Tongue (tissue), 2 donors: ENCODE measurements around the gene BEGAIN. TPM values are rescaled to one million over a fixed set of nuclear protein-coding genes. Genes with fewer than 3 reads are reported as not detected.

Experiments used
- DNase-seq: peaks from one replicate; pipeline ENCODE4 v3.0.0-alpha.2; 2015
- total RNA-seq: library from RNA; depleted of rRNA; stranded (reverse); fragments of >200 nt; gene quantifications from one replicate; pipeline ENCODE4 v1.2.3, GENCODE V29; 2014

The BEGAIN gene
- total RNA-seq, 1 donor from 2014 or later: 3.3 TPM

GRCh38 chr14:100581228-100582145, 5.7 kb downstream of the BEGAIN start:
- no peak for DNase-seq

GRCh38 chr14:100580316-100581227, 6.6 kb downstream of the BEGAIN start:
- DNase-seq: no peak

GRCh38 chr14:100578552-100578951, 8.7 kb downstream of the BEGAIN start:
- DNase-seq: no peak

- no peak for DNase-seq
Observed at GRCh38 chr14:100577986-100578431, 9.2 kb downstream of the BEGAIN start.

- no peak for DNase-seq
Observed at GRCh38 chr14:100577321-100577985, 9.8 kb downstream of the BEGAIN start.

- DNase-seq: no peak
Observed at GRCh38 chr14:100576091-100577085, 10.8 kb downstream of the BEGAIN start.

GRCh38 chr14:100575266-100575995, 11.8 kb downstream of the BEGAIN start:
- DNase-seq: no peak

GRCh38 chr14:100574642-100575031, 12.6 kb downstream of the BEGAIN start:
- no peak for DNase-seq

- DNase-seq: no peak
Observed at GRCh38 chr14:100573757-100574641, 13.2 kb downstream of the BEGAIN start.

- no peak for DNase-seq
Observed at GRCh38 chr14:100573002-100573756, 14.0 kb downstream of the BEGAIN start.

- DNase-seq: no peak
Observed at GRCh38 chr14:100572543-100572942, 14.7 kb downstream of the BEGAIN start.

- DNase-seq: no peak
Observed at GRCh38 chr14:100571837-100572236, 15.4 kb downstream of the BEGAIN start.

- DNase-seq: no peak
Observed at GRCh38 chr14:100570726-100571454, 16.3 kb downstream of the BEGAIN start.

GRCh38 chr14:100569734-100570286, 17.4 kb downstream of the BEGAIN start:
- no peak for DNase-seq

GRCh38 chr14:100568998-100569733, 18.1 kb downstream of the BEGAIN start:
- no peak for DNase-seq

GRCh38 chr14:100568164-100568997, 18.8 kb downstream of the BEGAIN start:
- no peak for DNase-seq
